Cardiac fibroblast (primary cell): Measurements from ENCODE around the gene OLA1.

ENCODE experiments used
- DNase-seq, 2 donors: peaks; one replicate each; pipeline versions ENCODE4 v3.0.0 to v3.0.0-alpha.2; 2010; ENCODE audit warnings: low read depth in 2 of 2
- H3K4me3 ChIP-seq, 2 donors: replicated peaks in 1 of 2; 1 replicate in 1 of 2; 2 replicates in 1 of 2; pipeline ENCODE4 v1.5.1; 2011; ENCODE audit warnings: low read depth in 2 of 2, low read length in 2 of 2, mild to moderate bottlenecking in 2 of 2, moderate library complexity in 1 of 2
- CTCF ChIP-seq: IDR thresholded peaks from one replicate; pipeline ENCODE4 v1.5.1; 2011; ENCODE audit warnings: low read depth, mild to moderate bottlenecking, low read length, inconsistent platforms

Gene OLA1

DNA sequence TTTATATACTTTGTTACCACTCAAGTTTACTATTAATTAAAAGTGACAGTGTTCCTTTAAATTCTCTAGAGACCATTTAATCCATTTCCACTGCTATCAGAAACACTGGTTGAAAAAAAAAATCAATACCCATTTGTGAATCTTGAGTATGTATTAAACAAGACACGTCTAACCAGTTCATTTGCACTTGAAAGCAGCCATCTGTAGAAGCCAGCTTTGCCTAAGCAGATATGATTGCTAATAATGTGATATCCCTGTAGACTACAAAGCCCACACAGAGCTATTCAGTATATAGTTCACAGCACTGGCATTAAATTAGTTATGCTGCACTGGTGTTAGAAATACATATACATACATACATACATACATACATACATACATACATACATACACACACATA lies 171.4 kb downstream of the OLA1 start:
- no peak overlapping the region for H3K4me3 ChIP-seq
- no peak for DNase-seq
- no peak for TF ChIP-seq CTCF

- TF ChIP-seq CTCF, result no peak
- no peak for DNase-seq
- no peak overlapping the region for H3K4me3 ChIP-seq
Observed at GRCh38 chr2:174076040-174076439, 172.3 kb downstream of the OLA1 start.

DNA sequence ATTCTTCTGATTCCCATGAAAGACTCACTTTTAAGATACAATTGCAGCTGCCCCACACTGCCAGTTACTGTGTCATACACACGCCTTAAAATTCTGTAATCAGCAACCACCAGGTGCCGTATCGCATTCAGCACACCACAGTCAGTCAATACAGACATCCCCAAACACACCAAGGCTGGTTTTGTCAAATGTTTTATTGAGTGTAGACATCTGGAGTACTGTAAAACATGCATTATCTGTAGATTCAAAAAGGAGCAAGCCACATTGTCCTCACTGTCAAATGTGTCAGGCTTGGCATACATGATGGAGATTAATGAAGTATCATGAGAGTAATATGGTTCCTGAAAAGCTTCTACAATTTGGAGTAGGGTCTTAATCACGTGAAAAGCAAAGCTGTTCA lies 173.5 kb downstream of the OLA1 start:
- H3K4me3 ChIP-seq, result no peak overlapping the region
- DNase-seq, result no peak
- TF ChIP-seq CTCF, result no peak

DNA sequence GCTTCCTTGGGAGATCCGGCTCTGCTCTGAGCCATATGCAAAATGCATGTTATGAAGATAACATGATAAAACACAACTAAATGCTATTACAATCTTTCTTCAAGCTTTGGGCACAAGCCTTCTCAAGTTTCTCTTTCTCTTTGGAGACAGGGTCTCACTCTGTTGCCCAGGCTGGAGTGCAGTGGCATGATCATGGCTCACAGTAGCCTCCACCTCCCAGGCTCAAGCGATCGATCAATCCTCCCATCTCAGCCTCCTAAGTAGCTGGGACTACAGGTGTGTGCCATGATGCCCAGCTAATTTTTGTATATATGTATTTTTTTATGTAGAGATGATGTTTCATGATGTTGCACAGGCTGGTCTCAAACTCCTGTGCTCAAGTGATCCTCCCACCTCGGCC lies 175.5 kb downstream of the OLA1 start:
- no peak overlapping the region for H3K4me3 ChIP-seq
- no peak for TF ChIP-seq CTCF
- DNase-seq, result no peak

DNA sequence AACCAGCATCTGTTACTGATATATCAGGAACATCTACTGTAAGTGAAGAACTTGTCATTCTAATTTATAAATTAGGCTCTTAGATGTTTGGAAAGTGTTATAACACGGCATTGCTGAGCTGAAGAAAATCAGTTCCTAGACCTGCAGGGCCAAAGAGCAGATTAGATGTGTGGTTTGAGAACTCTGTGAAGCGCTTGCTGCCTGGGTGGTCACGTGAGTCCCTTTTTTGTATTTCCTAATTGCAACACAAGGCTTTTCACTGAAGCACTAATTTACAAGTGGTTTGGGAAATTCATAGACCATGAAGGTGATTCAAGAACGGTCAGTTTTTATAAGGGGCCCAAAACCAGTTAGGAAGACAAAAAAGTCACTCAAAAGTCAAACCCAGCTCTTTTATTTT lies 176.3 kb downstream of the OLA1 start:
- no peak for DNase-seq
- no peak for TF ChIP-seq CTCF

GRCh38 chr2:174071321-174071720 lies 177.0 kb downstream of the OLA1 start:
- no peak for DNase-seq
- no peak for TF ChIP-seq CTCF
- no peak overlapping the region for H3K4me3 ChIP-seq

More for the DNA sequence above, 176.3 kb downstream of the OLA1 start:
- no peak overlapping the region for H3K4me3 ChIP-seq

DNA sequence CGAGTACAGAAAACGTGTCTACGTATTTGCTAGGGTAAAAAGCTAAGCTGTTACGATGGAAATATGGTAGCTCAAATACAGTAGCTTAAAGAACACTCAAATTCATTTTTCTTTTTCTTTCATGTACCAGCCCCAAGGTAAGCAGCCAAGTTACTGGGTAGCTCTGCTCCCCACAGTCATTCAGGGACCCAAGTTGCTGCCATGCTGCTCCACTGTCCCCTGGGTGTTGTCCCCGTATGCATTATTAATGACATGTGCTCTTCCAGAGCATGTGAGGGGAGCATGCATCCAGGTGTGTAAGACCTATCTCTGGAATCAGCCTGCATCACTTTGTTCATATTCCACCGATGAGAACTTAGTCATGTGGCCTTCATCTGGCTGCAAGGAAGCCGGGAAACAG lies 178.1 kb downstream of the OLA1 start:
- no peak for DNase-seq
- no peak overlapping the region for H3K4me3 ChIP-seq
- no peak for TF ChIP-seq CTCF
